HepG2 (cell line): ENCODE measurements around the gene RTBDN. TPM values are rescaled to one million over a fixed set of nuclear protein-coding genes. Genes with fewer than 3 reads are reported as not detected.
A peak's percentile ranks its signal among the peaks of the same experiment; 100 is the strongest.

ENCODE experiments used
- AHDC1 ChIP-seq: sonication (generic); formaldehyde crosslinking; IDR thresholded peaks from 2 replicates; pipeline ENCODE4 v1.5.1; 2020; ENCODE audit warnings: mild to moderate bottlenecking, missing genetic modification reagents, borderline replicate concordance
- ATF4 ChIP-seq, 2 experiments: fragments of 450-650 bp in 1 of 2; sonication (generic) in 1 of 2; formaldehyde crosslinking; IDR thresholded peaks; 2 replicates each; pipeline versions ENCODE4 v1.5.0 to v1.8.0; 2020 to 2022; ENCODE audit warnings: mild to moderate bottlenecking in 1 of 2, missing genetic modification reagents in 1 of 2
- FOXO4 ChIP-seq: sonication (generic); formaldehyde crosslinking; conservative IDR thresholded peaks from 2 replicates; pipeline ENCODE4 v1.8.1; 2023; ENCODE audit warnings: missing genetic modification reagents
- PLRG1 ChIP-seq: fragments of 450-650 bp; conservative IDR thresholded peaks from 2 replicates; pipeline ENCODE4 v1.6.1; 2016
- RARG ChIP-seq: sonication (generic); formaldehyde crosslinking; IDR thresholded peaks from 2 replicates; pipeline ENCODE4 v1.4.0; 2020; ENCODE audit warnings: low read depth, mild to moderate bottlenecking, missing genetic modification reagents
- SSRP1 ChIP-seq: IDR thresholded peaks from 2 replicates; pipeline ENCODE4 v1.6.1; 2016; ENCODE audit warnings: control low read depth
- TAF1 ChIP-seq: sonication (generic); formaldehyde crosslinking; IDR thresholded peaks from 2 replicates; pipeline ENCODE4 v1.4.0; 2020; ENCODE audit warnings: missing genetic modification reagents
- TCF7 ChIP-seq: sonication (generic); IDR thresholded peaks from 2 replicates; pipeline ENCODE4 v1.6.1; 2016; ENCODE audit warnings: antibody characterized with exemption, low read depth
- ZBTB21 ChIP-seq: sonication (generic); formaldehyde crosslinking; IDR thresholded peaks from 2 replicates; pipeline ENCODE4 v1.4.0; 2020; ENCODE audit warnings: missing genetic modification reagents
- ZIK1 ChIP-seq: sonication (generic); formaldehyde crosslinking; IDR thresholded peaks from 2 replicates; pipeline ENCODE4 v1.5.0; 2020; ENCODE audit warnings: mild to moderate bottlenecking, low read depth, missing genetic modification reagents, borderline replicate concordance
- ZNF124 ChIP-seq: sonication (generic); formaldehyde crosslinking; IDR thresholded peaks from 2 replicates; pipeline ENCODE4 v1.4.0; 2020; ENCODE audit warnings: missing genetic modification reagents
- ZNF17 ChIP-seq: sonication (generic); formaldehyde crosslinking; IDR thresholded peaks from 2 replicates; pipeline ENCODE4 v1.5.0; 2020; ENCODE audit warnings: mild to moderate bottlenecking, missing genetic modification reagents
- ZNF281 ChIP-seq: sonication (generic); formaldehyde crosslinking; IDR thresholded peaks from 2 replicates; pipeline ENCODE4 v1.4.0; 2020; ENCODE audit warnings: missing genetic modification reagents, borderline replicate concordance
- ZNF570 ChIP-seq: sonication (generic); formaldehyde crosslinking; IDR thresholded peaks from 2 replicates; pipeline ENCODE4 v1.4.0; 2020; ENCODE audit warnings: mild to moderate bottlenecking, missing genetic modification reagents, borderline replicate concordance
- ZNF704 ChIP-seq: sonication (generic); formaldehyde crosslinking; IDR thresholded peaks from 2 replicates; pipeline ENCODE4 v1.8.1; 2023; ENCODE audit warnings: mild to moderate bottlenecking, inconsistent platforms, moderate library complexity, missing genetic modification reagents, borderline replicate concordance
- ZNF777 ChIP-seq: sonication (generic); formaldehyde crosslinking; IDR thresholded peaks from 2 replicates; pipeline ENCODE4 v1.4.0; 2020; ENCODE audit warnings: missing genetic modification reagents
- polyA plus RNA-seq, 8 experiments: library from polyadenylated mRNA; depleted of rRNA in 3 of 8; stranded (reverse) in 7 of 8; unstranded in 1 of 8; fragments of >200 nt; fragmentation: Illumina TruSeq in 4 of 8; extraction: Trizol in 4 of 8; gene quantifications; 2 replicates each; pipeline versions ENCODE4 v1.2.1 to v1.2.3, GENCODE V29; 2011 to 2016; ENCODE audit warnings: low read depth in 4 of 8, missing spikeins in 1 of 8, mixed read lengths in 1 of 8; ENCODE audit not compliant: insufficient read depth in 1 of 8
- total RNA-seq, 5 experiments: library from RNA; depleted of rRNA; stranded (reverse); fragments of >200 nt; fragmentation: Illumina TruSeq; extraction: Trizol; gene quantifications; 2 replicates each; pipeline ENCODE4 v1.2.3, GENCODE V29; 2016; ENCODE audit warnings: low read depth in 1 of 5

Gene RTBDN
- total and polyA plus RNA-seq, 2 of the 13 experiments (the other 11 are each of a cell fraction or from before 2014, with no cell fraction given), result 0.27 to 0.48 TPM

- TF ChIP-seq AHDC1 (CRISPR knock-in tag) (no peak), TCF7 (no peak), ZBTB21 (CRISPR knock-in tag) (no peak), ATF4 (CRISPR knock-in tag; IDR thresholded peaks at IDR 0.05) (no peak), FOXO4 (CRISPR knock-in tag) (no peak), ZNF281 (CRISPR knock-in tag) (0 out of 2 replicates have a peak, but pooled peaks have one; percentile 33), ZNF777 (peak; percentile 93), ZNF124 (CRISPR knock-in tag) (peak; percentile 43; the same call in 1 of the 2 replicates), TAF1 (peak; percentile 84), PLRG1 (no peak), ZNF704 (0 out of 2 replicates have a peak, but pooled peaks have one; percentile 85), SSRP1 (CRISPR knock-in tag) (no peak), ZNF570 (CRISPR knock-in tag) (no peak), ZNF17 (CRISPR knock-in tag) (no peak), RARG (CRISPR knock-in tag) (peak; percentile 81; the same call in 1 of the 2 replicates), ZIK1 (CRISPR knock-in tag) (no peak)
Measured at GRCh38 chr19:12806242-12807081, 27.9 kb downstream of the RTBDN start, which contains the start of gene RNASEH2A (continued).
